ENCODE results near the gene GDF2.
A peak's percentile ranks its signal among the peaks of the same experiment; 100 is the strongest.

Gene GDF2

GRCh38 chr10:47370015-47370767, 47.9 kb downstream of the GDF2 start:
- DNase-seq (ENCODE audit: low spot score), result no peak

GRCh38 chr10:47370878-47371277, 48.6 kb downstream of the GDF2 start:
- no peak for DNase-seq (ENCODE audit: low spot score)

- no peak for DNase-seq (ENCODE audit: low spot score)
These were observed 49.6 kb downstream of the GDF2 start for GRCh38 chr10:47371629-47372485.

- DNase-seq (ENCODE audit: low spot score), result no peak
These were observed 50.5 kb downstream of the GDF2 start for GRCh38 chr10:47372726-47373125.

- DNase-seq (ENCODE audit: low spot score), result peak; percentile 63
These were observed 52.6 kb downstream of the GDF2 start for GRCh38 chr10:47374611-47375536.

- DNase-seq (ENCODE audit: low spot score), result peak; percentile 1
These were observed 54.4 kb downstream of the GDF2 start for GRCh38 chr10:47376522-47377220.
